ENCODE results near the gene GRPEL2.

- TF ChIP-seq, protein P1, sequence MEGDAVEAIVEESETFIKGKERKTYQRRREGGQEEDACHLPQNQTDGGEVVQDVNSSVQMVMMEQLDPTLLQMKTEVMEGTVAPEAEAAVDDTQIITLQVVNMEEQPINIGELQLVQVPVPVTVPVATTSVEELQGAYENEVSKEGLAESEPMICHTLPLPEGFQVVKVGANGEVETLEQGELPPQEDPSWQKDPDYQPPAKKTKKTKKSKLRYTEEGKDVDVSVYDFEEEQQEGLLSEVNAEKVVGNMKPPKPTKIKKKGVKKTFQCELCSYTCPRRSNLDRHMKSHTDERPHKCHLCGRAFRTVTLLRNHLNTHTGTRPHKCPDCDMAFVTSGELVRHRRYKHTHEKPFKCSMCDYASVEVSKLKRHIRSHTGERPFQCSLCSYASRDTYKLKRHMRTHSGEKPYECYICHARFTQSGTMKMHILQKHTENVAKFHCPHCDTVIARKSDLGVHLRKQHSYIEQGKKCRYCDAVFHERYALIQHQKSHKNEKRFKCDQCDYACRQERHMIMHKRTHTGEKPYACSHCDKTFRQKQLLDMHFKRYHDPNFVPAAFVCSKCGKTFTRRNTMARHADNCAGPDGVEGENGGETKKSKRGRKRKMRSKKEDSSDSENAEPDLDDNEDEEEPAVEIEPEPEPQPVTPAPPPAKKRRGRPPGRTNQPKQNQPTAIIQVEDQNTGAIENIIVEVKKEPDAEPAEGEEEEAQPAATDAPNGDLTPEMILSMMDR (IDR thresholded peaks at IDR 0.05; ENCODE audit: insufficient read depth, low read length, poor library complexity, severe bottlenecking) = no peak
- TF ChIP-seq EZH2phosphoT487 (conservative IDR thresholded peaks at IDR 0.05; ENCODE audit: low read length) = no peak
Observed at GRCh38 chr5:149383399-149383798, 38.1 kb downstream of the GRPEL2 start.
